Measurements from ENCODE around the gene LMX1B. TPM values are rescaled to one million over a fixed set of nuclear protein-coding genes. Genes with fewer than 3 reads are reported as not detected.

Gene LMX1B
- polyA plus RNA-seq, 1 of the 3 experiments (the other 2 are of a cell fraction) = not detected

DNA sequence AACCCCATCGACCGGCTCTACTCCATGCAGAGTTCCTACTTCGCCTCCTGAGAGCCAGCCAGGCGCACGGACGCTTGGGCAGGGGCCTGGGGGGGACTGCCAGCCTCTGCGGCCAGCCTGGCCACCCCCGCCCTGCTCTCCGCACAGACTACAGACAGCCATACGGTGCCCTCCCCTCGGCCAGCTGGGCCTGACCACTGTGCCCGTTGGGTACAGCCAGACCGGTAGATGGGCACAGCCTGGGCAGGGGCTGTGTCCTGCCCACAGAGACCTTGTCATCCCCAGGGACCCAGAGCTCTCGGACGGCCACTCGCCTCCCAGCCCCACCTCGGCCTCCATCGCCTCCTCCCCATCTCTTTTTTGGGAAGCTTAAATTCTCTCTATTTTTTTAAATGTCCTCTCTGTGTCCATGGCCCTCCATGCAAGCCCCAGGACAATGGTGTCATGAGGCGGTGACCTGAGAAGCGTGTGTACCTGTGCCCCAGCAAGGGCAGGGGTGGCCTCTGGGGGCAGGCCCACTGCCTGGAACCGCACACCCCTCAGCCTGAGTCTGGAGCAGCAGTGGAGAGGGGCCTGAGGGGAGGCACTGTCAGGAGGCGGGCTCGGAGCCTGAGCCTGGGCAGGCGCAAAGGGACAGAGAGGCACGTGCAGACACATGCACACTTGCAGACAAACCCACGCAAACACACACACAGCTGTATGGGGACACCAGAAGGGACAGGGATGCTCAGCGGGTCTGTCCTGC is 82.8 kb downstream of the LMX1B start:
- ChIA-PET CTCF (interaction anchor here (1.0 to 4.1 kb wide), 4 partner anchors 10 to 197 kb away, joined by 3 to 28 read pairs (median 8); no protein-coding TSS in a partner anchor), POLR2A (no interaction called here)

More for the DNA sequence above, 82.8 kb downstream of the LMX1B start:
- TF ChIP-seq TAF1 (IDR thresholded peaks at IDR 0.05; ENCODE audit: borderline replicate concordance, low read depth, low read length) (no peak), MXI1 (IDR thresholded peaks at IDR 0.05; ENCODE audit: low read depth, low read length) (no peak), FOSL2 (IDR thresholded peaks at IDR 0.05; ENCODE audit: borderline replicate concordance, low read depth) (no peak), SIN3A (IDR thresholded peaks at IDR 0.05; ENCODE audit: borderline replicate concordance, low read depth, low read length) (no peak), FOXM1 (IDR thresholded peaks at IDR 0.05; ENCODE audit: low read depth) (no peak), MEF2A (IDR thresholded peaks at IDR 0.05; ENCODE audit: borderline replicate concordance, low read depth) (no peak), TEAD4 (IDR thresholded peaks at IDR 0.05; ENCODE audit: borderline replicate concordance, insufficient read depth) (no peak), YY1 (IDR thresholded peaks at IDR 0.05; ENCODE audit: low read depth) (no peak)
- TF ChIP-seq, protein P1, sequence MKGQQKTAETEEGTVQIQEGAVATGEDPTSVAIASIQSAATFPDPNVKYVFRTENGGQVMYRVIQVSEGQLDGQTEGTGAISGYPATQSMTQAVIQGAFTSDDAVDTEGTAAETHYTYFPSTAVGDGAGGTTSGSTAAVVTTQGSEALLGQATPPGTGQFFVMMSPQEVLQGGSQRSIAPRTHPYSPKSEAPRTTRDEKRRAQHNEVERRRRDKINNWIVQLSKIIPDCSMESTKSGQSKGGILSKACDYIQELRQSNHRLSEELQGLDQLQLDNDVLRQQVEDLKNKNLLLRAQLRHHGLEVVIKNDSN (IDR thresholded peaks at IDR 0.05; ENCODE audit: borderline replicate concordance, low read depth) = no peak
- TF ChIP-seq, protein P2, sequence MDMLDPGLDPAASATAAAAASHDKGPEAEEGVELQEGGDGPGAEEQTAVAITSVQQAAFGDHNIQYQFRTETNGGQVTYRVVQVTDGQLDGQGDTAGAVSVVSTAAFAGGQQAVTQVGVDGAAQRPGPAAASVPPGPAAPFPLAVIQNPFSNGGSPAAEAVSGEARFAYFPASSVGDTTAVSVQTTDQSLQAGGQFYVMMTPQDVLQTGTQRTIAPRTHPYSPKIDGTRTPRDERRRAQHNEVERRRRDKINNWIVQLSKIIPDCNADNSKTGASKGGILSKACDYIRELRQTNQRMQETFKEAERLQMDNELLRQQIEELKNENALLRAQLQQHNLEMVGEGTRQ (IDR thresholded peaks at IDR 0.05; ENCODE audit: borderline replicate concordance, low read depth, low read length) = no peak
- TF ChIP-seq, protein P3, sequence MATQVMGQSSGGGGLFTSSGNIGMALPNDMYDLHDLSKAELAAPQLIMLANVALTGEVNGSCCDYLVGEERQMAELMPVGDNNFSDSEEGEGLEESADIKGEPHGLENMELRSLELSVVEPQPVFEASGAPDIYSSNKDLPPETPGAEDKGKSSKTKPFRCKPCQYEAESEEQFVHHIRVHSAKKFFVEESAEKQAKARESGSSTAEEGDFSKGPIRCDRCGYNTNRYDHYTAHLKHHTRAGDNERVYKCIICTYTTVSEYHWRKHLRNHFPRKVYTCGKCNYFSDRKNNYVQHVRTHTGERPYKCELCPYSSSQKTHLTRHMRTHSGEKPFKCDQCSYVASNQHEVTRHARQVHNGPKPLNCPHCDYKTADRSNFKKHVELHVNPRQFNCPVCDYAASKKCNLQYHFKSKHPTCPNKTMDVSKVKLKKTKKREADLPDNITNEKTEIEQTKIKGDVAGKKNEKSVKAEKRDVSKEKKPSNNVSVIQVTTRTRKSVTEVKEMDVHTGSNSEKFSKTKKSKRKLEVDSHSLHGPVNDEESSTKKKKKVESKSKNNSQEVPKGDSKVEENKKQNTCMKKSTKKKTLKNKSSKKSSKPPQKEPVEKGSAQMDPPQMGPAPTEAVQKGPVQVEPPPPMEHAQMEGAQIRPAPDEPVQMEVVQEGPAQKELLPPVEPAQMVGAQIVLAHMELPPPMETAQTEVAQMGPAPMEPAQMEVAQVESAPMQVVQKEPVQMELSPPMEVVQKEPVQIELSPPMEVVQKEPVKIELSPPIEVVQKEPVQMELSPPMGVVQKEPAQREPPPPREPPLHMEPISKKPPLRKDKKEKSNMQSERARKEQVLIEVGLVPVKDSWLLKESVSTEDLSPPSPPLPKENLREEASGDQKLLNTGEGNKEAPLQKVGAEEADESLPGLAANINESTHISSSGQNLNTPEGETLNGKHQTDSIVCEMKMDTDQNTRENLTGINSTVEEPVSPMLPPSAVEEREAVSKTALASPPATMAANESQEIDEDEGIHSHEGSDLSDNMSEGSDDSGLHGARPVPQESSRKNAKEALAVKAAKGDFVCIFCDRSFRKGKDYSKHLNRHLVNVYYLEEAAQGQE (IDR thresholded peaks at IDR 0.05; ENCODE audit: low read depth, low read length) = no peak
- TF ChIP-seq, protein P4, sequence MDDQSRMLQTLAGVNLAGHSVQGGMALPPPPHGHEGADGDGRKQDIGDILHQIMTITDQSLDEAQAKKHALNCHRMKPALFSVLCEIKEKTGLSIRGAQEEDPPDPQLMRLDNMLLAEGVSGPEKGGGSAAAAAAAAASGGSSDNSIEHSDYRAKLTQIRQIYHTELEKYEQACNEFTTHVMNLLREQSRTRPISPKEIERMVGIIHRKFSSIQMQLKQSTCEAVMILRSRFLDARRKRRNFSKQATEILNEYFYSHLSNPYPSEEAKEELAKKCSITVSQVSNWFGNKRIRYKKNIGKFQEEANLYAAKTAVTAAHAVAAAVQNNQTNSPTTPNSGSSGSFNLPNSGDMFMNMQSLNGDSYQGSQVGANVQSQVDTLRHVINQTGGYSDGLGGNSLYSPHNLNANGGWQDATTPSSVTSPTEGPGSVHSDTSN (IDR thresholded peaks at IDR 0.05) = no peak
- TF ChIP-seq, protein P5, sequence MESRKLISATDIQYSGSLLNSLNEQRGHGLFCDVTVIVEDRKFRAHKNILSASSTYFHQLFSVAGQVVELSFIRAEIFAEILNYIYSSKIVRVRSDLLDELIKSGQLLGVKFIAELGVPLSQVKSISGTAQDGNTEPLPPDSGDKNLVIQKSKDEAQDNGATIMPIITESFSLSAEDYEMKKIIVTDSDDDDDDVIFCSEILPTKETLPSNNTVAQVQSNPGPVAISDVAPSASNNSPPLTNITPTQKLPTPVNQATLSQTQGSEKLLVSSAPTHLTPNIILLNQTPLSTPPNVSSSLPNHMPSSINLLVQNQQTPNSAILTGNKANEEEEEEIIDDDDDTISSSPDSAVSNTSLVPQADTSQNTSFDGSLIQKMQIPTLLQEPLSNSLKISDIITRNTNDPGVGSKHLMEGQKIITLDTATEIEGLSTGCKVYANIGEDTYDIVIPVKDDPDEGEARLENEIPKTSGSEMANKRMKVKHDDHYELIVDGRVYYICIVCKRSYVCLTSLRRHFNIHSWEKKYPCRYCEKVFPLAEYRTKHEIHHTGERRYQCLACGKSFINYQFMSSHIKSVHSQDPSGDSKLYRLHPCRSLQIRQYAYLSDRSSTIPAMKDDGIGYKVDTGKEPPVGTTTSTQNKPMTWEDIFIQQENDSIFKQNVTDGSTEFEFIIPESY (IDR thresholded peaks at IDR 0.05; ENCODE audit: borderline replicate concordance, low read depth) = no peak
- H3K79me2 ChIP-seq (ENCODE audit: insufficient read depth) = no peaks in the 10 kb centered on the region
- H3K27ac ChIP-seq (ENCODE audit: low read depth in 2 of 2, low read length in 1 of 2) = no peak overlapping the region
- H3K27me3 ChIP-seq (ENCODE audit: insufficient read depth) = peaks cover 25% of the 10 kb centered on the region; the same call in 1 of the 2 replicates
- DNase-seq = peak; percentile 41
- H3K4me3 ChIP-seq (ENCODE audit: low read depth in 2 of 2, low read length in 1 of 2) = no peak overlapping the region
- no peaks in the 10 kb centered on the region for H3K9me2 ChIP-seq
- no peaks in the 10 kb centered on the region for H3K9me3 ChIP-seq
- no peak overlapping the region for H3K4me2 ChIP-seq
- H3K4me1 ChIP-seq (ENCODE audit: control insufficient read depth in 1 of 2, insufficient read depth in 2 of 2, low read depth in 1 of 2, low read length in 1 of 2) = no peaks in the 10 kb centered on the region
- H4K20me1 ChIP-seq (ENCODE audit: insufficient read depth) = no peaks in the 10 kb centered on the region
- no peaks in the 10 kb centered on the region for H3K36me3 ChIP-seq (replicated peaks in 1 of 2; ENCODE audit: control insufficient read depth in 1 of 2, insufficient read depth in 2 of 2, low read length in 1 of 2)
- no peak overlapping the region for H2AFZ ChIP-seq (ENCODE audit: low read depth)
- H3F3A ChIP-seq (replicated peaks; ENCODE audit: insufficient read depth) = no peaks in the 10 kb centered on the region
- WGBS (ENCODE audit: low lambda C conversion rate) = 67% methylated on average over 17 of the region's 27 CpGs
- H3K9ac ChIP-seq = no peak overlapping the region

Data from SK-N-SH (cell line).